Effector memory CD4-positive, alpha-beta T cell (primary cell): ENCODE results near the gene PDE9A.

ENCODE experiments used
- DNase-seq, 3 donors: peaks; one replicate each; pipeline ENCODE4 v3.0.0-alpha.2; 2020
- H3K27ac ChIP-seq: 2 replicates; pipeline ENCODE4 v1.7.0; 2013; ENCODE audit warnings: mild to moderate bottlenecking, low read length, moderate library complexity; ENCODE audit not compliant: insufficient read depth, poor library complexity, severe bottlenecking
- H3K27me3 ChIP-seq: replicated peaks from 2 replicates; pipeline ENCODE4 v1.7.0; 2013; ENCODE audit warnings: mild to moderate bottlenecking, low read length; ENCODE audit not compliant: insufficient read depth, control insufficient read depth, poor library complexity, severe bottlenecking
- H3K36me3 ChIP-seq: 2 replicates; pipeline ENCODE4 v1.7.0; 2013; ENCODE audit warnings: mild to moderate bottlenecking, low read length, moderate library complexity; ENCODE audit not compliant: control insufficient read depth, insufficient read depth
- H3K4me1 ChIP-seq: 2 replicates; pipeline ENCODE4 v1.7.0; 2013; ENCODE audit warnings: low read length, mild to moderate bottlenecking; ENCODE audit not compliant: control insufficient read depth, insufficient read depth, poor library complexity, severe bottlenecking
- H3K4me3 ChIP-seq: 2 replicates; pipeline ENCODE4 v1.7.0; 2013; ENCODE audit warnings: low read length, low read depth, mild to moderate bottlenecking; ENCODE audit not compliant: insufficient read depth, poor library complexity, severe bottlenecking
- H3K9me3 ChIP-seq: 2 replicates; pipeline ENCODE4 v1.7.0; 2013; ENCODE audit warnings: mild to moderate bottlenecking, low read length, moderate library complexity; ENCODE audit not compliant: control insufficient read depth

The PDE9A gene

GRCh38 chr21:42680429-42680828 is 27.0 kb downstream of the PDE9A start:
- no peak overlapping the region for H3K4me3 ChIP-seq
- H3K36me3 ChIP-seq: no peaks in the 10 kb centered on the region
- DNase-seq: no peak
- H3K9me3 ChIP-seq: no peaks in the 10 kb centered on the region
- H3K4me1 ChIP-seq: peaks cover 36% of the 10 kb centered on the region
- H3K27me3 ChIP-seq: no peaks in the 10 kb centered on the region
- no peak overlapping the region for H3K27ac ChIP-seq

DNA sequence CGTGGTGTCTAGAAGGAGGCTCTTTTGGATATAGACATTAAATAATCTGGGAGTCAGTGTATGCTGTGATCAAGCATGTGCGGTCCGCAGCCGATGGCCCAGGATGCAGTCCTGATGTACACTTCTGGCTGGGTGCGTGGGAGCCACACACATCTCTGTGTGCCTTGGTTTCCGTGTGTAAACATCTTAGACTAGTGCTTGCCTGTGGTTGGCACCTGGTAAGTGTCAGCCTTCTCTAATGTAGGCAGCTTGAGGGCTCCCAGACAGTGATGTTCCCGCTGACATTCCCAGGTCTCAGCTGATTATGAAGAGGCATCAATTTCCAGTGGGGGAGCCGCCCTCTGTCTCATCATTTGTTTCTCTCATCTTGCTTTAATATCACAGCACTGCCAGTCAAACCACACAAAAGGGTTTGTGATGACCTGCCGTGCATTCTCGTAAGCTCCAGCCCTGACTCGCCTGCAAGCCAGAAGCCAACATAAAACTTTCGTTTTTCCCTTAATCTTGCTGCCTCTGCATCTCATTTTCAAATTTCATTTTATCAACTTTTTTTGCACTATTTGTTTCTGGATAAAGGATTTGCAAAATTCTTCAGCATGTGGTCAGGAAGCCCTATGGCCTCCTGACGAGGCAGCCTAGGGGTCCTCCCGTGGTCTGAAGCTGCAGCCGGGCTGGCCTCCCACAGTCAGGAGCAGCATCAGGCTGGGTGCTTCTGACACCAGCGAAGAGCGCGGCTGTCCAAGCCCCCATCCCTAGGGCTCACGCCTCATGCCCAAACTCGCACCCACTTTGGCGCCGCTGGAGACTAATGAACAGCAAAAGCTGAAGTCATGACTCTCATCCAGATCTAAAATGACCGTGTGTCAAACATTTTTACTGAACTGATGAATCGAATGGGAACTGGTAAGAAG is 28.1 kb downstream of the PDE9A start:
- Histone ChIP-seq H3K4me1 (peaks cover 36% of the 10 kb centered on the region), H3K27me3 (no peaks in the 10 kb centered on the region), H3K27ac (no peak overlapping the region), H3K9me3 (no peaks in the 10 kb centered on the region), H3K4me3 (no peak overlapping the region), H3K36me3 (no peaks in the 10 kb centered on the region)
- no peak for DNase-seq

GRCh38 chr21:42682661-42683210 is 29.3 kb downstream of the PDE9A start:
- Histone ChIP-seq H3K36me3 (no peaks in the 10 kb centered on the region), H3K9me3 (no peaks in the 10 kb centered on the region), H3K27me3 (no peaks in the 10 kb centered on the region), H3K27ac (no peak overlapping the region), H3K4me1 (peaks cover 35% of the 10 kb centered on the region), H3K4me3 (no peak overlapping the region)
- DNase-seq: no peak

- H3K27ac ChIP-seq: peak overlapping the region; percentile 36
- H3K4me1 ChIP-seq: peaks cover 30% of the 10 kb centered on the region
- H3K27me3 ChIP-seq: no peaks in the 10 kb centered on the region
- H3K4me3 ChIP-seq: peak overlapping the region; percentile 3
- DNase-seq: no peak
- H3K36me3 ChIP-seq: no peaks in the 10 kb centered on the region
- no peaks in the 10 kb centered on the region for H3K9me3 ChIP-seq
Observed at GRCh38 chr21:42683371-42684108, 30.1 kb downstream of the PDE9A start.

GRCh38 chr21:42684109-42684916 is 30.9 kb downstream of the PDE9A start:
- Histone ChIP-seq H3K9me3 (no peaks in the 10 kb centered on the region), H3K4me1 (peaks cover 30% of the 10 kb centered on the region), H3K36me3 (no peaks in the 10 kb centered on the region), H3K27me3 (no peaks in the 10 kb centered on the region), H3K27ac (peak overlapping the region; percentile 37), H3K4me3 (peak overlapping the region; percentile 23)
- peak in 2 of 3 donors; percentile 13 to 25 for DNase-seq

DNA sequence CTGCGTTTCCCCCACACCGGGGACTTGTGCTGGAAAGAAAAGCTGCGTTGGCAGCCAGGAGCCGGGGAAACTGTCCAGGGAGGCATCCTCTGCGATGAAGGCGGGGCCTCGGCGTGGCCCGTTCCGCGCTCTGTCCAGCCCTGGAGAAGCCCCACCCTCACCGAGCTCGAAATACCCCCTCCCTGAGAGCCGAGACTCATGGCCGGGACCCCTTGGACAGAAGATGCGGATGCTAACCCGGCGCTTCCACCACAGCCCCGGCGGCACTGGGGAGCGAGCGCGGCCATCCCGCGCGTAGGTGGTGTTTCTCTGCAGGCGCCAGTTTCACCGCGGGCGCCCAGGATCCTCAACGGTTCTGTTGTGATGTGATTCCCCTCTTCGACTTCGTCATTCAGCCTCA is 31.6 kb downstream of the PDE9A start:
- Histone ChIP-seq H3K27ac (no peak overlapping the region), H3K4me3 (peak overlapping the region; percentile 23)
- DNase-seq: no peak

DNA sequence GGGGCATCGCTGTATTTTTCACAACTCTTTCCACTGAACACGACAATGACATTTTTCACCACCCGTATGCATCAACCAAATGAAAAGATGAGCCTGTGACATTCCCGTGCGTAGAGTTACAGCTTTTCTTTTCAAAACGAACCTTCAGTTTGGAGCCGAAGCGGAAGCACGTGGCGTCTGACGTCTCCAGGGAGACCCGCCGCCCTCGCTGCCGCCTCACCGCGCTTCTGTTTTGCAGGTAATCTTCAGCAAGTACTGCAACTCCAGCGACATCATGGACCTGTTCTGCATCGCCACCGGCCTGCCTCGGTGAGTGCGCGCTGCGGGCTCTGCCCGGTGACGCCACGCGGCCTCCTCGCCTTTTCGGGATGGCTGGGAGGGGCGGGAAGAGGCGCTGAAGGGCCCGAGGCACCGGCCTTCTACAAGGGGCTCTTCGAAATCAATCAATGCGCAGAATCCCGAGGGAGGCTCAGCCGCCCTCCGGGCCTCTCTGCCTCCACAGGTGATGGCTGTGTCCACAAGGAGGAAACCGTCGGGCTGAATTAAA is 32.6 kb downstream of the PDE9A start:
- Histone ChIP-seq H3K27me3 (no peaks in the 10 kb centered on the region), H3K36me3 (no peaks in the 10 kb centered on the region)
- DNase-seq: no peak

More for the DNA sequence above, 31.6 kb downstream of the PDE9A start:
- Histone ChIP-seq H3K27me3 (no peaks in the 10 kb centered on the region), H3K36me3 (no peaks in the 10 kb centered on the region), H3K4me1 (peaks cover 30% of the 10 kb centered on the region), H3K9me3 (no peaks in the 10 kb centered on the region)

GRCh38 chr21:42687796-42688195 is 34.4 kb downstream of the PDE9A start:
- H3K4me1 ChIP-seq: peaks cover 21% of the 10 kb centered on the region
- no peak for DNase-seq
- H3K27me3 ChIP-seq: no peaks in the 10 kb centered on the region
- no peak overlapping the region for H3K4me3 ChIP-seq
- H3K9me3 ChIP-seq: no peaks in the 10 kb centered on the region
- no peak overlapping the region for H3K27ac ChIP-seq
- H3K36me3 ChIP-seq: no peaks in the 10 kb centered on the region

More for the DNA sequence above, 32.6 kb downstream of the PDE9A start:
- Histone ChIP-seq H3K4me1 (peaks cover 30% of the 10 kb centered on the region), H3K27ac (no peak overlapping the region), H3K9me3 (no peaks in the 10 kb centered on the region), H3K4me3 (no peak overlapping the region)

DNA sequence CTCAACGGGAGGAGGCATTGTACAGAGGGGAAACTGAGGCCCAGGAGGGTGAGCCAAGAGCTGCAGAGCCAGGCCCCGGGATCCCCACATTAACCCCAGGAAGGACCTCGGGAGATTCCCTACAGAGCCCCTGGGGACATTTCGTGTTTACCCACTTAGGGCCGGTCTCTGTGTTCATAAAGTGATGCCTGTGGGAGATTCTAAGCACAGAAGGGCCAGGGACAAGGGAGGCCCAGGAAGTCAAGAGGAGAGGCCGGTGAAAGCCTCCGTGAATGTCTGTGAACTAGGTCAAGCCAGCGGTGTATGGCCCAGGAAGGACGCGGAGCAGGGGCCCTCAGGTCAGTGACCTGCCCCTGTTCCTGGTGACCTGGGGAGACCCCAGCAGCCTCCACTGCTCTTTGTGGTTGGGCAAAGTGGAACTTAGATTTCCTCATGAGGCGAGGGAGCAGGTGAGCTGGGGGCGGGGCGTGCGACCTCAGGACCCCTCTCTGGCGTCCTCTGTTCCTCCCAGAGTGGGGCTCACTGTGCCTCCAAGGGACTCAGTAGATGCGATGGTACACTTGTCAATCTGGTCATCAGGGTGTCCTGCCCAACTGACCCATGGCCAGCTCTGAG is 34.9 kb downstream of the PDE9A start:
- H3K36me3 ChIP-seq: no peaks in the 10 kb centered on the region
- H3K27me3 ChIP-seq: no peaks in the 10 kb centered on the region
- no peaks in the 10 kb centered on the region for H3K9me3 ChIP-seq
- no peak overlapping the region for H3K27ac ChIP-seq
- no peak for DNase-seq
- H3K4me1 ChIP-seq: peaks cover 18% of the 10 kb centered on the region
- no peak overlapping the region for H3K4me3 ChIP-seq
